Endothelial cell of umbilical vein (primary cell): ENCODE measurements around the gene ERRFI1.

Experiments used
- EZH2 ChIP-seq: IDR thresholded peaks from 2 replicates; pipeline ENCODE4 v1.6.1; 2012; ENCODE audit warnings: borderline replicate concordance, low read depth, mild to moderate bottlenecking, moderate library complexity, low read length, inconsistent platforms; ENCODE audit not compliant: severe bottlenecking
- FOS ChIP-seq: IDR thresholded peaks from 2 replicates; pipeline ENCODE4 v1.6.1; 2011; ENCODE audit warnings: mild to moderate bottlenecking, low read length, moderate library complexity, borderline replicate concordance; ENCODE audit not compliant: insufficient read depth
- MYC ChIP-seq: IDR thresholded peaks from one replicate; pipeline ENCODE4 v1.6.1; 2011; ENCODE audit warnings: mild to moderate bottlenecking, low read depth, low read length
- POLR2A ChIP-seq: IDR thresholded peaks from 2 replicates; pipeline ENCODE4 v1.6.1; 2012; ENCODE audit warnings: low read depth, mild to moderate bottlenecking, control low read depth, low read length
- POLR2AphosphoS5 ChIP-seq: IDR thresholded peaks from 2 replicates; pipeline ENCODE4 v1.6.1; 2012; ENCODE audit warnings: low read depth, mild to moderate bottlenecking, control low read depth, low read length, moderate library complexity; ENCODE audit not compliant: insufficient read depth
- TF ChIP-seq, protein P1 (sequence below), 2 donors: IDR thresholded peaks; 1 replicate in 1 of 2; 2 replicates in 1 of 2; pipeline ENCODE4 v1.5.1; 2011; ENCODE audit warnings: low read length in 2 of 2, mild to moderate bottlenecking in 2 of 2, moderate library complexity in 2 of 2, control low read depth in 1 of 2, inconsistent platforms in 1 of 2, low read depth in 1 of 2; ENCODE audit not compliant: insufficient read depth in 1 of 2; ENCODE audit errors: extremely low read depth in 1 of 2
- TF ChIP-seq, protein P2 (sequence below): IDR thresholded peaks from 2 replicates; pipeline ENCODE4 v1.6.1; 2011; ENCODE audit not compliant: insufficient read depth, insufficient read length

DNA sequence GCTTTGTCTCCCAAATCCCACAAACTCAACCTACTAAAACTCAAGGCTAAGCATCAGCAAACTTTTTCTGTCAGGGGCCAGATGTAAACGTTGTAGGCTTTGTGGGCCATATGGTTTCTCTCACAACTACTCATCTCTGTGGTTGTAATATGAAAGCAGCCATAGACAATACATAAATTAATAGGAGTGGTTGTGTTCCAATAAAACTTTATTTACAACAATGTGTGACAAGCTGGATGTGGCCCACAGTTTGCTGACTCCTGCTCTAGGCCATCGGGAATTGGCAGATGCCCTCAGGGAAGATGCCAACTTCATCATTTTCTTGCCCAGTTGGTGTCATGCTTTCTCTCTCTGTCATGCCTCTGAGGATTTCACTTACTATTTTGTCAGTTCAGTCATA is 17.5 kb upstream of the ERRFI1 start:
- TF ChIP-seq, protein P1, sequence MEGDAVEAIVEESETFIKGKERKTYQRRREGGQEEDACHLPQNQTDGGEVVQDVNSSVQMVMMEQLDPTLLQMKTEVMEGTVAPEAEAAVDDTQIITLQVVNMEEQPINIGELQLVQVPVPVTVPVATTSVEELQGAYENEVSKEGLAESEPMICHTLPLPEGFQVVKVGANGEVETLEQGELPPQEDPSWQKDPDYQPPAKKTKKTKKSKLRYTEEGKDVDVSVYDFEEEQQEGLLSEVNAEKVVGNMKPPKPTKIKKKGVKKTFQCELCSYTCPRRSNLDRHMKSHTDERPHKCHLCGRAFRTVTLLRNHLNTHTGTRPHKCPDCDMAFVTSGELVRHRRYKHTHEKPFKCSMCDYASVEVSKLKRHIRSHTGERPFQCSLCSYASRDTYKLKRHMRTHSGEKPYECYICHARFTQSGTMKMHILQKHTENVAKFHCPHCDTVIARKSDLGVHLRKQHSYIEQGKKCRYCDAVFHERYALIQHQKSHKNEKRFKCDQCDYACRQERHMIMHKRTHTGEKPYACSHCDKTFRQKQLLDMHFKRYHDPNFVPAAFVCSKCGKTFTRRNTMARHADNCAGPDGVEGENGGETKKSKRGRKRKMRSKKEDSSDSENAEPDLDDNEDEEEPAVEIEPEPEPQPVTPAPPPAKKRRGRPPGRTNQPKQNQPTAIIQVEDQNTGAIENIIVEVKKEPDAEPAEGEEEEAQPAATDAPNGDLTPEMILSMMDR (IDR thresholded peaks at IDR 0.05; ENCODE audit: extremely low read depth in 1 of 2, insufficient read depth in 1 of 2, low read depth in 1 of 2, low read length in 2 of 2): no peak
- no peak for TF ChIP-seq POLR2AphosphoS5
- no peak for TF ChIP-seq MYC
- TF ChIP-seq, protein P2, sequence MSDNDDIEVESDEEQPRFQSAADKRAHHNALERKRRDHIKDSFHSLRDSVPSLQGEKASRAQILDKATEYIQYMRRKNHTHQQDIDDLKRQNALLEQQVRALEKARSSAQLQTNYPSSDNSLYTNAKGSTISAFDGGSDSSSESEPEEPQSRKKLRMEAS: no peak
- no peak for TF ChIP-seq POLR2A
- no peak for TF ChIP-seq EZH2
- no peak for TF ChIP-seq FOS
